DMS 273 (cell line): Measurements from ENCODE around the gene RDH12.

ENCODE experiments used
- DNase-seq: peaks from one replicate; lab custom pipeline; 2025; ENCODE audit not compliant: unreplicated experiment; lab: John Stamatoyannopoulos, UW

The RDH12 gene

DNA sequence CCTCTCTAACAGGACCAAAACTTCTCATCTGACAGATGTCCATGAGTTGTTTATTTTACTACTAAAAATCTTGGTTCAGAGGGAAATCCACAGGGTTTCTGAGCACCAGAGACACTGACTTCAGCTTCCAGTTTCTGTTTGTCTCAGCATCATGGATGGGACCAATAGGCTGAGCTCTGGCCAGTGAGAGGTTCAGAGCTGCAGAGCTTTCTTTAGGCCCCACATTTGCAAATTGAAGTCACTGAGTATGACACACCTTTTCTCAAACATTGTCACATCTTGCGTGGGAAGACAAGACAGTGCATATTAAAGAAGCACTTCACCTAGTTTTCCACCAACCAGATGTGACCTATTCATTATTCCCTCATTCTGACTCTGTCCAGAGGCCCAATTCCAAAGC, 45.2 kb downstream of the RDH12 start:
- no peak for DNase-seq

DNA sequence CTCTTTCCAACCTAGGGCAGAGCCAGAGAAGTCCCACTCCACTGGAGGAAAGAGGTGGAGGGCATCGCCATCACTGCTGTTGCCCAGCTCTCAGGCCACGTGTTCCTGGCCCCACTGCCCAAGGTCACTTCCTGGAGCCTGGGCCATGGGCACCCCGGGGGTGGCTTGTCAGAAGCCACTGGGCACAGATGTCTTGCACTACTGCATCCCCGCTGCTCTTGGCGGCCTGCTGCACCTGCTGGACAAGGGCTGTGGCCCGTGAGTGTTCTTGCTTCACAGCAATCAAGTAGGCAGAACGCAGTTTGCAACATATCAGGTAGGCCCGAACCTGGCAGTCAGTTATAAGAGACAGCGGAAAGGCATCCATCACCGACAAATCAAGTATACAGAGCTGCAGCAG, 46.6 kb downstream of the RDH12 start:
- DNase-seq: no peak

DNA sequence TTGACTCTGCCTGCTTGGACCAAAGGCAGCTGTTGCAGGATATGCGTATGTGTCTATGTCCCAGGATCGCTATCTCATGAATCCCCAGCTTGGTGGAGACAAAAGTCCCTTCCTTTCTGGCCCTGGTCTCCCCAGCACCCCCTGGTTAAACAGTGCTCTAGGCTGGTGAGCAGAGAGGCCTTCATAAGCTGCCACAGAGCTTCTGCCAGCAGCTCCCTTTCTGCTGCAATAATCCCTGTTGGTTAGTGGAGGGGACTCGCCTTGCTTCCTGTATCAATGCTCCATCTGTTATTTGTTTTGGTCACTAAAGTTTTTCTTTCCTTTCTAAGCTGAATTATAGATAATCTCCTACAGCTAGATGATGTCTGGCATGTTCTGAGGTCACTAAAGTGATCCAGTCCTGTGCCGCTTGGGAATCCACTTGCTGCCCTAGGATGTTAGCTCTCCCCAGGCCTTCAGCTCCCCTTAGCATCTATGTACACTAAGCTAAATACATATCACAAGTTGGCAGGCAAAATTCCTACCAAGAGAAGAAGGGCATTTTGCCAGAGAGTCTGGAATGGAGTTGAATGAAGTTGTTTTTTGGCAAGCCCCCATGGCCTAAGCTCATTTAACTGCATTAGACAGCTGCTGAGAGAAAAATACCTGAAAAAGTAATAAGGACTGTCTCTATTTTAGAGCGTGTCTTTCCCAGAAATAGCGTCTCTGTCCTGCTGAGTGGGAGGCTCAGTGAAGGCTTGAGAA, 47.8 kb downstream of the RDH12 start:
- DNase-seq: peak; percentile 87

DNA sequence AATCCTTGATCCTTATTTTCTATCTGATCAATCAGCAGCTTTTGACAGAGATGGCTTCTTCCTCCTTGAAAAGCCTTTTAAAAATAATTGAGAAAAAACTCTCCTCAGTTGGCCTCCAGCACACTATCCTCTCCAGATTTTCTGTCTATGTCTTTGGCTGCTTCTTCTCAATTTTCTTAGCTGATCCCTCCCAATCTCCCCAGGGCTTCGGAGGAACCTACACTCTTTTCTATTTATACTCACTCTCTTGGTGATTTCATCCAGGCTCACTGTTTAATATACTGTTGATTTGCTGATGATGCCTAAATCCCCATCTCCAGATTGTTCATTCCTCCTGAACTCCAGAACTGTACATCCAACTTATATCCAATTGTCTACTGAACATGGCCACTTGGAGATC, 54.8 kb downstream of the RDH12 start:
- no peak for DNase-seq

DNA sequence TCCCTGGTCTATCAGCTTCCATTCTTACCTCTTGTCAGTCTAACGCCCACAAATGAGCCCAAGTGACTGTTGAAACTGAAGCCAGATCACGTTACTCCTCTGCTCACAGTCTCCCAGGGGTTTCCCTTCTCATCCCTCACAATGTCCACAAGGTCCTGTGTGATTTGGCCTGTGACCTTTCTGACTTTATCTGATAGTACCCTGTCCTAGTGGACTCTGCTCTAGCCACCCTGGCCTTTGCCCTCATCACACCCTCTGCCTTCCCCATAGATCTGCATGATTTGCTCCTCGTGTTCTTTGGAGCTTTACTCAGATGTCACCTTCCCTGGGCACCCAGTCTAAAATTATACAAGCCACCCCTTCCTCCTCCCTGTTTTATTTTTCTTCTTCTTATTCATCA, 55.5 kb downstream of the RDH12 start:
- no peak for DNase-seq

DNA sequence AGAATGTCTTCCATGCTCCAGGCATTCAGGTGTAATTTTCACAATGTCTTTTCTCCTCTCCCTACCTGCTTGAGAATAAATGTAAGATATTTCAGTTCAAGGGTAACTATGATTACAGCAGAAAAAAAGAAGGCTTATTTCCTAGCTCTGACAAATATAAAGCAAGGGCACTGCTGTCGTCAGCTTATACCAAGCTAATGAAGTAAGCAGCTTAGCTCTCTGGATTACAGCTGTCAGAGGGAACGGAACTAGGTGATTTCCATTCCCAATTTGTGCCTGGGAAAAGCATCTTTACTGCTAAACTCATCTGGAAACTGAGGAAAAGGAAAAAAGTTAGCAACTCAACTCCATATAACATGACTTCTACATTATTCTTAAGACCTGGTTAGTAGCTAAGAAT, 58.2 kb downstream of the RDH12 start:
- DNase-seq: no peak

DNA sequence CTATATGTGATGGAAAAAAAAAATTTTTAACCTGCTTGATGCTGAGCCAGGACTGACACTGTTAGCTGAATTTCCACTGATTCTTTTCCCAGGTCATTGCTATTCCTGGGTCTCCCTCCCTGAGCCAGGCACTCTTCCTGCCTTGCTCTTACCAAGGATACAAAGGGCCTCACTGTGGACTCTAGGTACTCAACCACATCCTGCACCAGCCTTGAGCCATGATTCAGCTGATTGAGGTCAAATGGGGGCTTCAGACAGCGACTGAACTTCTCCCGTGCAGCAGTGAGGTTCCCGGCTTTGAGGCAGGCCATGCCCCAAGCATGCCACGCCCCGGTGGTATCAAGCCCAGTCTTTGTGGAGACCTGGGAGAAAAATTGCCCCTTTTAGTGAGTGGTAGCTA, 60.4 kb downstream of the RDH12 start:
- DNase-seq: no peak

DNA sequence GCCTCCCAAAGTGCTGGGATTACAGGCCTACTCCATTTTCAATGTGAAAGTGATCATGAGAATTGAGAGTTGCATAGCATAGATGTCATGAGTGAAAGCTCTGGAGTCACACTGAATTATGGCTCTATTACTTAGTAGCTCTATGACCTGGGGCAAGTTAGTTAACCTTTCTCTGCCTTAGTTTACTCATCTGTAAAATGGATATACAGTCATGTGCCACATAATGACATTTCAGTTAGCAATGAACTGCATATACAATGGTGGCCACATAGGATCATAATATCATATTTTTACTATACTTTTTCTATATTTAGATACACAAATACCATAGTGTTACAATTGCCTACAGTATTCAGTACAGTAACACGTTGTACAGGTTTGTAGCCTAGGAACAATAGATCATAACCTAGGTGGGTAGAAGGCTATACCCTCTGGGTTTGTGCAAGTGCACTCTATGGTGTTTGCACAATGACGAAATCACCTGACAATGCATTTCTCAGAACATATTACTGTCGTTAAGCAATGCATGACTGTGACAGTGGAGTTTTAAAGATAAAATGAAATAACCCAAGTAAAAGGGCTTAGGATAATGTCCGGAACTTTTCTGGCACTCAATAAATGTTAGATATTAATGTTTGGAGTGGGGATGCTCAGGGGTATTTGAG, 61.6 kb downstream of the RDH12 start:
- no peak for DNase-seq

DNA sequence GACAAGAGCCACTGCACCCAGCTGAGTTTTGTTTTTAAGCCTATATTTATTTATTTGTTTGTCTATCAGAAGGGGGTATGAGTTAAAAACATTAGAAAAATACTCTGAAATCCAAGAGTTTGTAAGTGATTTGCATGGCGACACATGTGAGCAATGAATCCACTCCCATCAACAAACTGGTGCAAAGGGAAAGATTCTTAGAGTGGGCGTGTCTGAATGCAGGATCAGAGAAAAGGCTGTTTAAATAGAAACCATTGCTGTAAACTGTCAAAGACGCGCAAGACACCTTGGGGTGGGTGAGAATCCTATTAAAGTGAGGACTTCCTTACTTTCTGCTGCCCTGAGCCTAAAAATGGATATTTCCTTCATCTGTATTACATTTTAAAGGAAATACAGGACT, 62.8 kb downstream of the RDH12 start:
- DNase-seq: no peak

DNA sequence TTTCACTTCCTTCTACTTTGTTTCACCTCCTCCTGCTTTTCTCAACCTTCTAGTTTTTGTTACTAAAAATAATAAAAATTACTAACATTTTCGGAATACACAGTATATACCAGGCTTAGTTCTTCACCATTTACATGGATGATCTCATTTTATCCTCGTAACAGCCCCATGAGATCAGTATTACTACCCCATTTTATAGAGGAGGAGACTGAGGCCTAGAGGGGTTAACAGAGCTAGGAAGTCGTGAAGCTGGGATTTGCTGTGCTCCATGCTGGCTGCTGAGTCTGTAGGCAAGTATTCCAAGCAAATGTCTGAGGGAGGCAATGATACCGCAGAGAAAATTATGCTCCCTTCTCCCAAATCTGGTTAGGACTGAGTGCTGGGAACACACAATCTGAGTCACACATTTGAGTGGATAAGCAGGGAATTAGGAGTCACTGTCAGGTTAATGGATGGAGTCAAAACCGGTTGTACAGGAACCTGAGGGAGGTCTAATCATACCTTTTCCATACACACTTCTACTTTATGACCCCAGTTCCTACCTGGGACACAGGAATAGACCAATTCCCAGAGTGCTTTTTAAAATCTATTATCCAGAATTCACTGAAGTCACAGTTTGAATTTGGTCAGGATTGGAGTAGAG, 63.6 kb downstream of the RDH12 start:
- no peak for DNase-seq

DNA sequence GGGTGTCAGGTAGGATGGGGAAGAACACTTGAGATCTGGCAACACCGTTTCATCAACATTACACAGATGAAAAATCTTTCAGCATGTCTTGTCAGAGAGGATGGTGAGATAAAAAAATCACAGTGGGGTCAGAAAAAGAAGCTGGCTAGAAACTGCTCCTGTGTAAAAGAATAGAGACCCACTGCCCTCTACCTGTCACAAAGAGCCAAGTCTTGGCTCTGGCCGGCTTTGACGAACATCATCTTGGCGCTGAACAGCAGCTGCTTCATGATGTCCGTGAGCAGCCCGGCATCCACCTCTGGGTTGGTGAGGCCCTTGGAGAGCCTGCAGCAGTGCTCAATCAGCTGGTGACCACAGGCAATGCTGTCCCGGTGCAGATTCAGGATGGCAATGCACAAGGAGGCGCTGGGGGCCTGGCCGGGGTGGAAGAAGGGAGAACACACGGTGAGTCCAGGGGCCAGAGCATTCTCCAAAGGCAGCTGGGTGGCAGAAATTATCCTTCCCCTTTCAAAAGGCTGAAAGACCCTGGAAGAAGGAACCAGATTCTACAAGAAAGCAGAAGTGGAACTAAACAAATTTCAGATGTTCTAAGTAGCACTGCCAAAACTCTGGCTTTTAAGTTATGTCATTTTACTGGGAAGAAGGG, 64.5 kb downstream of the RDH12 start:
- DNase-seq: no peak

DNA sequence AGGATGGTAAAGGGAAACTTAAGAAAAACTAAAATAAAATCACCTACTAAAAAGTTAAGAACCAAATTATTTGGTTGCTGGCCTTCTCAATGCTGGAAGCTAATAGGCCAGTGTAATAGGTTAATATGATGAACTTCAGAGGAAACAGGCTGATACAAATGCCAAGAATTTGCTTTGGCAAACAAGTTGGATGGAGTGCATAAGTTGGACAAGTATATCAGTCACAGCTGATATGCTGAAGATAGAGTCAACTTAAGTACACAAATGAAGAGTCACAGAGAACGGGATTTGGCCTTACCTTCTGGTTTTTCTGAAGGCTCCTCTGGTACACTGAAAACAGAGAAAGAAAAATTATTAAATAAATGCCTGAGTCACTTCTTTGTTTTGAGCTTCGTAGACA, 66.5 kb downstream of the RDH12 start:
- no peak for DNase-seq

DNA sequence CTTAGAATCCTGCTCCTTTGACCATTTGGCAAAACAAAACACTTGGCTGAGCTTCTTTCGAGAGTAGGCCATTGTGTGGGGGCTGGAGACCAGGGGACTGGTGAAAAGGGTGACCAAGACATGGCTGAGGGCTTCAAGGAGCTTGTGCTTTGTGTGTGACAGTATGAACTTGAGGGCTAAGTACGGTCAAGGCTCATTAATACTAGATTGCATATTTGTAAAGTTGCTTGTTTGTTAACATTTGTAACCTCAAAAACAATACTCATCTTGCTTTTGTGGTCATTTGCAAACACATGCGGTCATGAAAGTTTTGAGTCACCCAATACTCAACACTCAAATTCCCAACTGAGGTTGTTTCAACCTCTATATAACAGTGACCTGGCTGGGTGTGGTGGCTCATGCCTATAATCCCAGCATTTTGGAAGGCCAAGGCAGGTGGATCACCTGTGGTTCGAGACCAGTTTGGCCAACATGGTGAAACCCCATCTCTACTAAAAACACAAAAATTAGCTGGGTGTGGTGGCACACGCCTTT, 72.2 kb downstream of the RDH12 start:
- DNase-seq: no peak

DNA sequence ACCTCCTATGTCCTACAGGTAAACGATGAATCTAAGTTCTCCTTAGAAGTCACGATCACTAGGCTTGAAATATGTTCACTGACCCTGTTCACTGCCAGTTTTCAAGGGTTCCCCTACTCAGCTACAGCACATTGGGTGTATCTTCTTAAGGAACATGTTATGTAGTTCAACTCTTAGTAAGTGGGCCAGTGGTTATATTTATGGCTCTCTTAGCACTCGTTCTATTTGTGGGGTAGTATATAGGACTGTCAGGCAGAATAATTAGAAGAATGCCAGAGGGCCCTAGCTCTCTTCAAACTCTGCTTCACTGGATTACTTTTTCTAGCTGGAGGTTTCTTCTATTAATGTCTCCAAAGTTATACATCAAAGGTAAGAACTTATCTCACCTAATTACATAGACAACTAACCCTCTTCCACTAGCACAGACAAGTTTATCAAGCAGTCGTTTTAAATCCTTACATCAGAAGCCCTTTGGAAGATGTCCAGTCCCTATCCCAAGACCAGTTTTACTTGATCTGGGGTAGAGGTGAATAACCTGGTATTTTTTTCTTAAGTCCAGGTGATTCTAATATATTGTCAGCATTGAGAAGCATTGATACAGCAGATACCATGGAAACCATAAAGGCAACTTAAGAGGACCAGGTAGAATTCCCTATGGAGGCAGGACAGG, 75.1 kb downstream of the RDH12 start:
- no peak for DNase-seq

DNA sequence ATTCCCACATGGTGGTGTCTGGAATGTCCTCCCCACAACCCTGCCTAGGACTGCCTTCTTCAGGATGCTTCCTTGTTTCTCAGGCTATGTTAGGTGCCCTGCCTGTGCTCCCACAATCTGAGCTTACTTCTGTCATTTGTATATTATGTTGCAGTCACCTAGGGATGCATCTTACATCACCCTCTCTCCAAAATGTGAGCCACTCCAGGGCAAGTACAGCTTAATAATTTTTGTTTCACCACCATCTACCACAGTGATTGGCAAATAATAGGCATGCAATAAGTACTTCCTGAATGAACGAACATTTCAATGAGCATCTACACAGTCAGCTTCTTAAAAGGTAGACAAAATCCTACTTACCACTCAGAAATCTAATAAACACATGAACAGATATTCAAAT, 77.1 kb downstream of the RDH12 start:
- no peak for DNase-seq

DNA sequence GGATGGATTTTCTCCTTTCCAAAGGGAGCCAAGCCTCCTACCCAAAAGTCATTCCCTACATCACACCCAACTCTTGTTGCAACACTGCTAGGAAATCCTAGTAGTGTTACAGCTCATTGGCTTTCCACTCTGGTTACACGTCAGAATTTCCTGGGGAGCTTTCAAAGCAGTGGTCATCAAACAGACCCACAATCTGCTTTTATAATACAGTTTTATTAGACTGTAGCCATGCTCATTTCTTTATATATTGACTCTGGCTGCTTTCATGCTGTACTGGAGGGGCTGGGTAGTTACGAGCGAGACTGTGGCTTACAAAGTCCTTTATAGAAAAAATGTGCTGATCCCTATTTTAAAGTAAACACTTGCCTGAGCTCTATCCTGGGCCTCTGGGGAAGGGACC, 80.4 kb downstream of the RDH12 start:
- DNase-seq: no peak
